IPS DF 6.9 (cell line): ENCODE data around the gene VWA8.
"Not testable (repeated sequence)": the region's sequence is repeated elsewhere in the genome, so short reads cannot be mapped to it uniquely, and the experiment has no call there.

ENCODE experiments used
- DNase-seq: peaks from one replicate; pipeline ENCODE4 v3.0.0-alpha.2; 2013; ENCODE audit warnings: low read depth, low spot score
- H3K27ac ChIP-seq: one replicate; pipeline ENCODE4 v1.5.1; 2013; ENCODE audit warnings: low read length, control low read depth
- H3K27me3 ChIP-seq: 2 replicates; pipeline ENCODE4 v1.6.1; 2013; ENCODE audit warnings: mild to moderate bottlenecking, low read length; ENCODE audit not compliant: control insufficient read depth, insufficient read depth
- H3K36me3 ChIP-seq: 2 replicates; pipeline ENCODE4 v1.6.1; 2013; ENCODE audit warnings: low read length; ENCODE audit not compliant: control insufficient read depth, insufficient read depth
- H3K4me1 ChIP-seq: 2 replicates; pipeline ENCODE4 v1.6.1; 2013; ENCODE audit warnings: low read length; ENCODE audit not compliant: control insufficient read depth, insufficient read depth
- H3K4me3 ChIP-seq: 2 replicates; pipeline ENCODE4 v1.5.1; 2013; ENCODE audit warnings: mild to moderate bottlenecking, low read length
- H3K9me3 ChIP-seq: 2 replicates; pipeline ENCODE4 v1.6.1; 2013; ENCODE audit warnings: low read length, inconsistent platforms; ENCODE audit not compliant: control insufficient read depth, insufficient read depth
- WGBS: extraction: QIAGEN DNeasy Blood & Tissue Kit; methylation state at CpG from one replicate; pipeline ENCODE4 v1.1.7; 2013; ENCODE audit warnings: mixed read lengths, missing lambda C conversion rate; ENCODE audit not compliant: insufficient read length, insufficient coverage; 5-methylcytosine and 5-hydroxymethylcytosine counted together

VWA8 gene

DNA sequence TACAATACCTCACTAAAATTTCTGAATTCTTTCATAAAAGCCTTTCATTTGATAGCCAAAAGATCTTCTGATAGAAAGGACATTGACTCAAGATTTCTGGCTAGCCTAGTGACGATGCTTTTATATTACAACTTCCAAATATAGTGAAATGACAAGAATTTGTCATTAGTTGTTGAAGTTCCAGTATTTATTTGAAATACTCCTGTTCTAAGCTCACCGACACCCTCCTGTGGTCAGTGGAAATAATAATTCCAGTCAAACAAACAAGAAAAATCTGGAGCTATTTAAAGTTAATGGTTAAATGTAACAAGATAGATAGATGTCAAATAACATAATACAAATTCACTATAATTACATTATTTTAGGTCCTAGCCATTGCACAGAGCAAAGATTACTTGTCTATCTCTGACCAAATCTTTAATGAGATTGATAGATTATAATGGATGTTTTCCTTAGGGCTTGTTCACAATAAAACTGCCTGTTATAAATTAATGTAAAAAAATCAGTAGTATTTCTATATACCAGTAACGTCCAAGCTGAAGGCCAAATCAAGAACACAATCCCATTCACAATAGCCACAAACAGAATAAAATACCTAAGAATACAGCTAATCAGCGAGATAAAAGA lies 308.1 kb downstream of the VWA8 start:
- Histone ChIP-seq H3K27ac (no peak overlapping the region), H3K36me3 (no peaks in the 10 kb centered on the region), H3K4me3 (no peak overlapping the region), H3K9me3 (no peaks in the 10 kb centered on the region), H3K27me3 (no peaks in the 10 kb centered on the region), H3K4me1 (no peaks in the 10 kb centered on the region)
- no peak for DNase-seq
- WGBS = no CpG with 5 or more reads among the region's 4 CpGs

DNA sequence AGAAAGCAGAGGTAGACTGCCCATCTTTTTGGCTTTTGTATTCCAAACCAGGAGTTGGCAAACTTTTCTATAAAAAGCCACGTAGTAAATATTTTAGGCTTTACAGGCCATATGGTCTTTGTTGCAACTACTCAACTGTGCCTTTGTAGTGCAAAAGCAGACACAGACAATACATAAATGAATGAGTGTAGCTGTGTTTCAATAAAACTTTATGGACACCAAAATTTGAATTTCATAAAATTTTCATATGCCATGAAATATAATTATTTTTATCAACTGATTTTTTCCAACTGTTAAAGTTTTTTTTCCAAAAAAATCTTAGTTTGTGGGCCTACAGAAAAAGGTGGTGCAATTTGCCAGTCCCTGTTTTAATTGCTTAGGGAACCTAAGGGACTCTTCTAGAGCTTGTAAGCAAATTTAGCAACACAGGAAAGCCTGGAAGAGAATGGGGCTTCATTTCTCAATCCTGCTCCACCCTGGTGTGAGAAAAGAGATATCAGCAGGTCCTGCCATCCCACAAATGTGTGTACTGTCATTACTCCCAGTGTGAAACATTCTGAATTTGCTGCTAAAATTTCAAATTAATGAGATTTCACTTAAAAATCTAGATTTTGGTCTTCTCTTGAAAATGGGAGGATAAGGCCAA lies 309.4 kb downstream of the VWA8 start:
- no peaks in the 10 kb centered on the region for H3K4me1 ChIP-seq
- H3K27ac ChIP-seq = no peak overlapping the region
- no CpG with 5 or more reads among the region's 1 CpG for WGBS

DNA sequence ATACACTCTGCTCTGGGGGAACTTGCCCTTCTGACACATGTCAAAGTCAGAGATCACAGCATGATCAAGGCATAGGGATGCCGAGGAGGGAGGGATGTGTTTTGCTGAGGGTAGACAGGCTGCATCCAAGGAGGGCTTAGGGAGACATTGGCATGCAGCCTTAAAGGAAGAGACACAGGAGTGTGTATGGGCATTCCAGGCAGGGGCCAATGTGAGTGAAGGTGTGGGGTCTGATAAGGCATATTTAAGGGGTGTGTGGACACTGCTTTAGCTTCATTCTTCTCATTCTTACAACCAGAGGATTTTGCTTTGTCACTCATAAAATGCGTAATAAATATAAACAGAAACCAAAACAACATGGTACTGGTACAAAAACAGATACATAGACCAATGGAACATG lies 310.2 kb downstream of the VWA8 start:
- no CpG with 5 or more reads among the region's 2 CpGs for WGBS
- Histone ChIP-seq H3K4me1 (no peaks in the 10 kb centered on the region), H3K27me3 (no peaks in the 10 kb centered on the region), H3K4me3 (no peak overlapping the region), H3K9me3 (no peaks in the 10 kb centered on the region), H3K27ac (no peak overlapping the region), H3K36me3 (no peaks in the 10 kb centered on the region)
- no peak for DNase-seq

More for the DNA sequence above, 309.4 kb downstream of the VWA8 start:
- no peaks in the 10 kb centered on the region for H3K27me3 ChIP-seq
- H3K9me3 ChIP-seq = no peaks in the 10 kb centered on the region
- no peak for DNase-seq
- no peak overlapping the region for H3K4me3 ChIP-seq
- H3K36me3 ChIP-seq = no peaks in the 10 kb centered on the region

DNA sequence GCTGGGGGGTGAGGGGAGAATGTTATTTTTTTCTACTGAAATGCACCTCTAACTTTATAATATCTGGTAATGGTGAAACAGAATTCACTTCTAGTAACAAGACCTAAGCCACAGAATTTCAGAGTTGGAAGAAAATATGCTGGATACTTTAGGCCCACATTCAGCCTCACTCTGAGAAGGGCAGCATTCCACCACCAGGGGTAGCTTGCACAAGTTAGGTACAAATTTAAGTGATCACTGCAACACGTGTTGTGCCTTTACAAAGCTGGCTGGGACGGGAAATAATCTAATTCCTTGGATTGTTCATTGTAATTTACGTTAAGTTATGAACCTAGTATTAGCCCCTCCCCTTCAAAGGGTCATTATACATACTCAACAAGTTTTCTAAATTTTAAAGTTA lies 311.2 kb downstream of the VWA8 start:
- Histone ChIP-seq H3K27ac (no peak overlapping the region), H3K4me1 (no peaks in the 10 kb centered on the region), H3K36me3 (no peaks in the 10 kb centered on the region), H3K9me3 (no peaks in the 10 kb centered on the region), H3K4me3 (no peak overlapping the region), H3K27me3 (no peaks in the 10 kb centered on the region)
- no peak for DNase-seq
- WGBS = no CpG with 5 or more reads among the region's 3 CpGs

DNA sequence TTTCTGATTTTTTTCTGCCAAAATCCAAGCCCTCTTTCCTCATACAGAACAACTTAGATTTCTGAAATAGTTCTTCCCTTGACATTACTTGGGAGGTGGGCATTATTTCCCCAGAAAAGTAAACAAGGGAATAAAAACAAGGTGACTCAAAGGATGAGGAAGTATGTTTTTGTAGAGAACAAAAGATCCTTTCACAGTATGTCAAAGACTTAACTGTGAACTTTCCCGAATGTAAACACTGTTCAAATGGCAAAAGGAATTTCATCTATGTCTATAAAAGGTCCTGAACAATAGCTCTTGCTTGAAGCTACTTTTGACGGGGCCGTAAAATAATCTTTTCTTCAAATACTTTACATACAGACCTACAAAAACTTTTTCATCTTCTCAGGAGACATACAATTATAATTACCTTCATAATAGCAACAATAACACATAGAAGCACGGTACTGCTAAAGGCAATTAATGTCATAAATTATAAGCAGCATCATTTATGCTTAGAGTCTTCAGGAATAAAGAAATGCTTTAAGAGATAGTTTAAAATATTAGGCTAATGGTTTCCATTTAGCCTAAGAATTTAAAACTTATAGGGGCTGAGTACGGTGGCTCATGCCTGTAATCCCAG lies 312.5 kb downstream of the VWA8 start:
- Histone ChIP-seq H3K27me3 (no peaks in the 10 kb centered on the region), H3K9me3 (no peaks in the 10 kb centered on the region), H3K36me3 (no peaks in the 10 kb centered on the region), H3K4me1 (no peaks in the 10 kb centered on the region), H3K27ac (no peak overlapping the region), H3K4me3 (no peak overlapping the region)
- DNase-seq = no peak
- no CpG with 5 or more reads among the region's 5 CpGs for WGBS

DNA sequence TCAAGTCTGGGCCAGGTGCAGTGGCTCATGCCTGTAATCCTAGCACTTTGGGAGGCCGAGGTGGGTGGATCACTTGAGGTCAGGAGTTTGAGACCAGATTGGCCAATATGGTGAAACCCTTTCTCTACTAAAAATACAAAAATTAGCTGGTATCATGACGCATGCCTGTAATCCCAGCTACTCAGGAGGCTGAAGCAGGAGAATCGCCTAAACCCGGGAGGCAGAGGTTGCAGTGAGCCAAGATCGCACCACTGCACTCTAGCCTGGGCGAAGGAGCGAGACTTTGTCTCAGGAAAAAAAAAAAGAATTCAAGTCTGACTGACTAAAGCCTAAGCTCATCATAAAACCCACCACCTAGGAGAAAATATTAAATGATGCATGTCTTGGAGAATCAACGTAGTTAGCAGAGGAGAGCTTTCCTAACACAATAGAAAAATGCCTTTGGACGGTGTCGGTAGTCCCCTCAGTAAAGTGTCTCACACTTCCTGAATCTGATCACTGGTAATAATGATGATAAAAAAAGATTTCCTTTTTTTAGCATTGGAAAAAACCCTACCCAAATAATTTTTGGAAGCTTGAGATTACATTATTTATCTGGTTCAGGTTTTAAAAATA lies 313.1 kb downstream of the VWA8 start:
- H3K4me1 ChIP-seq, DNase-seq, H3K36me3 ChIP-seq, H3K27ac ChIP-seq, H3K9me3 ChIP-seq, H3K4me3 ChIP-seq, H3K27me3 ChIP-seq: not testable (repeated sequence)
- WGBS = no CpG with 5 or more reads among the region's 10 CpGs

DNA sequence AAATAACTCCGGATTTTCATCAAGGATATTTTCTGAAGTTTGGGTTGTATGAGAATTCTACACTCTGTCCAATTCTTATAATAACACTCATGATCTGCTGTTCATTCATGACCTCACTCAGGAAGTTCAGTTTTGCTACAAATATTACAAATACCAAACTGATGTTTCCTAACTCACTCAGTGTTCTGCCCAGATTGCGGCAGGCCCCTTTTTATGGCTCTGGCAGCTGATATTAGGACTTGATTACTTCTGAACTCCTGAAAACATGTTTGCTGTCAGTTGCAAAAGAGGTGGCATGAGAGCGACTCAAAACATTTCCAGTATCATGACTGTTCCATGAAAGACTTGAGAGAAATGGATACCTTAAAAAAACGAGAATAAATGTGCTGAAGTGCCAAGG lies 315.6 kb downstream of the VWA8 start:
- H3K27me3 ChIP-seq = no peaks in the 10 kb centered on the region
- WGBS = no CpG with 5 or more reads among the region's 4 CpGs
- no peaks in the 10 kb centered on the region for H3K36me3 ChIP-seq
- H3K4me3 ChIP-seq = no peak overlapping the region
- DNase-seq = no peak
- H3K4me1 ChIP-seq = no peaks in the 10 kb centered on the region
- H3K9me3 ChIP-seq = no peaks in the 10 kb centered on the region
- H3K27ac ChIP-seq = no peak overlapping the region

DNA sequence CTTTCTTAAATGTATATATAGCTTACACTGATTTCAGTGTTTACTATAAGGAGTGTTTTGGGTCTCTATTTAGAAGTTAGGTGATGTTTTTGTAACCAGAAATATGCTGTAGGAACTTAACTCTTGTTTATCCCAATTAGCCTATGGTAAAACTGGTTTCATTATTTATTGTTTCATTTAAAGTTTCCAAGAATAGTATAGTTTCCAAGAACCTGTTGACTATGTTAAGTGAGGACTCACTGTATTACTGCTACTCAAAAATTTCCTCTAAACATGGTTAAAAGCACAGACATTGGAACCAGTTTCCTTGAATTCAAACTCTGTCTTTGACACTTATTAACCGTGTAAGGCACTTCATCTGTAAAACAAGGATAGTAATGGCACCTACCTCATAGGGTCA lies 316.2 kb downstream of the VWA8 start:
- Histone ChIP-seq H3K27ac (no peak overlapping the region), H3K36me3 (no peaks in the 10 kb centered on the region), H3K4me3 (no peak overlapping the region), H3K4me1 (no peaks in the 10 kb centered on the region), H3K9me3 (no peaks in the 10 kb centered on the region), H3K27me3 (no peaks in the 10 kb centered on the region)
- no CpG with 5 or more reads among the region's 1 CpG for WGBS
- DNase-seq = no peak

DNA sequence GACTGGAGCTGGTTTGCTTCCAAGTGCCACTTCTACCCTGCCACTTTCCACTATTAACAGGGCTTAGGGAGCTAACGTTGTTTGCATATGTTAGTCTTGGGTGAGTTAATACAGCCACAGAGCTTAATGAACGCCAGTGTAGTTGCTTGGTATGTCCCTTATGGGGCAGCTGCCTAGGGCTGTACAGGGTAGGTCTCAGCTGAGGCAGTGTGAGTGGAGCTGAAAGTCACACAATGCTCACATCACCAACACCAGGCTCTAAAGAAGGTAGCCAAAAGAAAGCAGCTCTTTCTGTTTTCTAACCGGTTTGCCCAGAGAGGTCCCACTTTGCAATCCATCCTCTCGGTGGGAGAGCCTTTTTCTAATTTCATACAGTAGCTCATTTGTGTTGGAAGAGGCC lies 317.4 kb downstream of the VWA8 start:
- Histone ChIP-seq H3K36me3 (no peaks in the 10 kb centered on the region), H3K9me3 (no peaks in the 10 kb centered on the region), H3K27me3 (no peaks in the 10 kb centered on the region), H3K27ac (no peak overlapping the region), H3K4me3 (no peak overlapping the region), H3K4me1 (no peaks in the 10 kb centered on the region)
- no CpG with 5 or more reads among the region's 4 CpGs for WGBS
- DNase-seq = no peak

DNA sequence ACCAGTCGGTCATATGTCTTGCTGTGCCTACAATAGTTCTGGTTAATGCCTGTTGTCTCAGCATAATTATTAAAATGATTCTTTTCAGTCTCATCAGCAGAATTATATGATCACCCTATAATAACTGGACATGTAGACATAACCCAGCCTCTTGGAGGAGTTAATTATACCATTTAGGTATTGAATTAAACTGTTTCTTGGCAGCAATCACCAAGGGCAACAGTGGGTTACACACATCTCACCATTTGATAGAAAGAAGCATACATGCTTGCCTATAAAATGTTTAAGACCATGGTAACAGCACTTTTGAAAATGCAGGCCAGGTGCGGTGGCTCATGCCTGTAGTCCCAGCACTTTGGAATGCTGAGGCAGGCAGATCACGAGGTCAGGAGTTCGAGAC lies 318.9 kb downstream of the VWA8 start:
- no CpG with 5 or more reads among the region's 4 CpGs for WGBS
- no peak for DNase-seq
- Histone ChIP-seq H3K4me3 (no peak overlapping the region), H3K27ac (no peak overlapping the region), H3K36me3 (no peaks in the 10 kb centered on the region), H3K9me3 (no peaks in the 10 kb centered on the region), H3K4me1 (no peaks in the 10 kb centered on the region), H3K27me3 (no peaks in the 10 kb centered on the region)
